NCI-H748 treated with DMSO at 0.1 percent for 48 hours (cell line): Measurements from ENCODE around the gene SLC25A13.
A peak's percentile ranks its signal among the peaks of the same experiment; 100 is the strongest.
"Not testable (repeated sequence)": the region's sequence is repeated elsewhere in the genome, so short reads cannot be mapped to it uniquely, and the experiment has no call there.

Experiments used
- DNase-seq: peaks from one replicate; lab custom pipeline; 2025; lab: John Stamatoyannopoulos, UW

Gene SLC25A13, protein sequence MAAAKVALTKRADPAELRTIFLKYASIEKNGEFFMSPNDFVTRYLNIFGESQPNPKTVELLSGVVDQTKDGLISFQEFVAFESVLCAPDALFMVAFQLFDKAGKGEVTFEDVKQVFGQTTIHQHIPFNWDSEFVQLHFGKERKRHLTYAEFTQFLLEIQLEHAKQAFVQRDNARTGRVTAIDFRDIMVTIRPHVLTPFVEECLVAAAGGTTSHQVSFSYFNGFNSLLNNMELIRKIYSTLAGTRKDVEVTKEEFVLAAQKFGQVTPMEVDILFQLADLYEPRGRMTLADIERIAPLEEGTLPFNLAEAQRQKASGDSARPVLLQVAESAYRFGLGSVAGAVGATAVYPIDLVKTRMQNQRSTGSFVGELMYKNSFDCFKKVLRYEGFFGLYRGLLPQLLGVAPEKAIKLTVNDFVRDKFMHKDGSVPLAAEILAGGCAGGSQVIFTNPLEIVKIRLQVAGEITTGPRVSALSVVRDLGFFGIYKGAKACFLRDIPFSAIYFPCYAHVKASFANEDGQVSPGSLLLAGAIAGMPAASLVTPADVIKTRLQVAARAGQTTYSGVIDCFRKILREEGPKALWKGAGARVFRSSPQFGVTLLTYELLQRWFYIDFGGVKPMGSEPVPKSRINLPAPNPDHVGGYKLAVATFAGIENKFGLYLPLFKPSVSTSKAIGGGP

DNA sequence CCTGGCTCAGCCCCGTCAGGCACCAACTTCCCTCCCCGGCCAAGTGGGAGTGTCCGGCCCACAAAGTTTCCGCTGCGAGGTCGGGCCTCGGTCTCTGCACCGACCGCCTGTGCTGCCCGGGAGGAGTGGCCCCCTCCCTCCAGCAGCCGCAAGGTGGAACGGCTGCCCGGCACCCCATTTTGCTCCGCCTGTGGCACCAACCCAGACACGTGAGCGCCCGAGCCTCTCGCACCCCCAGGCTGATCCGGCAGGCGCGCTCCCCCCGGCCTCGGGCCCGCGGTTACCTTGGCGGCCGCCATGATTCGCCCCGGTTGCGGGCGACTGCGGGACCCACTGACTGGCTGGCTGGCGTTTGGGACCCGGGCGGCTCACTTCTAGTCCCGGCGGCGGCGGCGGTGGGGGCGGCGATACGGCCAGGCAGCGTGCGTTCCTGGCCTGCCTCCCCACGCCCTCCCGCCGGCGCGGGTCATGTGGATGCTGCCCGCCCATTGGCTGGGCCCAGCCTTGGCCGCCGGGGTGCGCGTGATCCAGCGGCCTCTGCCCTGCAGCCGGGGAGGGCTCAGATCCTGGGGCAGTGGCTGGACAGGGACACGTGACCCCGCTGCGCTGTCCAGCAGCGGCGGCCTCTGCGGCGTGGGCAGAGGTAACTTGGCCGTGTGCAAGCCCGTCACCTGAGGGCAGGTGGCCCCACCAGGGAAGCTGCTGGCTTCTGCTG is at the start of gene SLC25A13:
Gene SLC25A13, minus strand, starts transcription at position 441 of the 715 bp plus-strand sequence. Its CDS starts 142 bp downstream, at position 299.
- peak; percentile 51 for DNase-seq

DNA sequence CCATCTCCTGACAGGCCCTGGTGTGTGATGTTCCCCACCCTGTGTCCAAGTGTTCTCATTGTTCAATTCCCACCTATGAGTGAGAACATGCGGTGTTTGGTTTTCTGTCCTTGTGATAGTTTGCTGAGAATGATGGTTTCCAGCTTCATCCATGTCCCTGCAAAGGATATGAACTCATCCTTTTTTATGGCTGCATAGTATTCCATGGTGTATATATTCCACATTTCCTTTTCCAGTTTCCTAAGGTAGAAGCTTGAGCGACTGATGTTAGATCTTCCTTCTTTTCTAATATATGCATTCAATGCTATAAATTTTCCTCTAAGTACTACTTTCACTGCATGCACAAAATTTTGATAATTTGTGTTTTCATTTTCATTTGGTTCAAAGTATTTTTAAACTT is 44.0 kb upstream of the SLC25A13 start:
- DNase-seq = not testable (repeated sequence)

DNA sequence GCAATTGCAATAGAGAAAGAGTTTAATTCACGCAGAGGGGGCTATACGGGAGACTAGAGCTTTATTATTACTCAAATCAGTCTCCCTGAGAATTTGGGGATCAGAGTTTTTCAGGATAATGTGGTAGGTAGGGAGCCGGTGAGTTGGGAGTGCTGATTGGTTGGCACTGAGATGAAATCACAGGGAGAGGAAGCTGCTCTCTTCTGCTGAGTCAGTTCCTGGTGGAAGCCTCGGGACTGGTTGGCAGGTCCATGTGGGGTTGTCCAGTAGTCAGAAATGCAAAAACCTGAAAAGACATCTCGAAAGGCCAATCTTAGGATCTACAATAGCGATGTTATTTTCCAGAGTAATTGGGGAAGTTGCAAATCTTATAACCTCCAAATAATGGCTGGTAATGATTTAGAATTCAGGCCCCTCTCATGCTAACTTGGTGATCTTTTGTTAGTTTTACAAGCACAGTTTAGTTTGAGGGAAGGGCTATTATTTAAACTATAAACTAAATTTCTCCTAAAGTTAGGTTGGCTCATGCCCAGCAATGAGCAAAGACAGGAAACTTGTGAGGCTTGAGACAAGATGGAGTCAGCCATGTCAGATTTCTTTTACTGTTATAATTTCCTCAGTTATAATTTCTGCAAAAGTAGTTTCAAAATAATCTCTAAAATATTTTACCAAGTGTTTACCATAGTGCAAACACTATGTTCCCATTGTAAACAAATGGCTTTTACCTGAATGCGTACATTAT is 39.4 kb upstream of the SLC25A13 start:
- DNase-seq = no peak

DNA sequence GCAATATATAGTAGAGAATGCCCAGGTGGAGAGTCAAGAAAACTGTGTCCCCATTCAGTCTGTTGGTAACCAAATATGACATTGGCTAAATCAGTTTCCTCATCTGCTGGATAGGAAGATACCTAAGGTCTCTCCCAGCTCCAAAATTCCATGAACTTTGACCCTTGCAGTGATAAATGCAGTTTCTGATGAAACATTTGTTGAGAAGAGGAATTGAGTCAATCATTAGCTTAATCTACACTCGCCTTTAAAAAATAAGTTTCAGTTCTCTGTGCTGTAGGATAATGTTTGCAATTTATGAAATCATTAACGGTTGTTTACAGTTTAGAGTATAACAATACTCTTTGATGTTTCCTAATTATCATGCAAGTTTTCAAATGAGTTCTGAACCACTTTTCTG is 38.0 kb upstream of the SLC25A13 start:
- no peak for DNase-seq

DNA sequence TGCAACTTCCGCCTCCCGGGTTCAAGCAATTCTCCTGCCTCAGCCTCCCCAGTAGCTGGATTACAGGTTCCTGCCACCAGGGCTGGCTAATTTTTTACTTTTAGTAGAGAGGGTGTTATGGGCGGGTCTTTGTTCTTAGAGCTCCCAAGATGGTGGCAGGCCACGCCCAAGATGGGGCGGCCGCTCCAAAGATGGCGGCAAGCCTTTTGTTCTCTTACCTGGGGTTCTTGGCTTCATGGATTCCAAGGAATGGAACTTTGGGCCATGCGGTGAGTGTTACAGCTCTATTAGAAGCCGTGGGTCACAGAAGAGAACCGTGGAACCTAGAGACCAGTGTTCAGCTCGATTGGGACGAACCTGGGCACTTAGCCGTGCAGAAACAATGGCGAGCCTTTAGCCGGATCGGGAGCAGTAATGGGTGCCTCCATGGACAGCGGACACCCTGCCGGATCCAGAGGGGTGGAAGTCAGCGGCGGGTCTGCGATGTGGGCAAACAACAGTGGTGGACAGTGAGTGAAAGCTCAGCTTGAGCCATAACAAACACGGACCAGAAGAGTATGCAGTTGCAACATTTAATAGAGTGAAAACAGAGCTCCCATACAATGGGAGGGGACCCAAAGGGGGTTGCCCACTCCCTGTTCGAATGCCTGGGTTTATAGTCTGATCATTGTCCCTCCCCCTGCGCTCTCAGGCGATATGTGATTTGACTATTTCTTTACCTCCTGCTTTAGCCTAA is 36.5 kb upstream of the SLC25A13 start:
- DNase-seq = not testable (repeated sequence)

DNA sequence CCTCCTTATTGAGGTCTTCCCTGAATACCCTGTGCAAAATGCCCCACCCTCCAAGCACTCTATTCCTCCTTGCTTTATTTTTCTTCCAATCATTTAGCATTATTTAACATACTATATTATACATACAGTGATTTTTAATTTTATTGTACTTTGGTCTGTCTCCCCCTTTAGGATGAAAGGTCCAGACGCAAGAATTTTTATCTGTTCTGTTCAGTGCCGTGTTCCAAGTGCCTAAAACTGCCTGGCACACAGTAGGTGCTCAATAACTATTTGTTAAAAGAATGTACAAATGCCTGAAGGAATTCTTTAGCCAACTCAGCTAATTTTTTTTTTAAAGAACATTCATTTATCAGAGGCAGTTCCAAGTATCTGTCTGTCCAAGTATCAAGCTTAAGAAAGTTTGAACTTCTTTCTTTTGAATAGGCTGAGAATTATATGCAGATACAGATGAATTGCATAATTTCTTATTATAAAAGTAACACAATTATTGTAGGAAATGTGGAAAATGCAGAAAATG is 34.1 kb upstream of the SLC25A13 start:
- no peak for DNase-seq

DNA sequence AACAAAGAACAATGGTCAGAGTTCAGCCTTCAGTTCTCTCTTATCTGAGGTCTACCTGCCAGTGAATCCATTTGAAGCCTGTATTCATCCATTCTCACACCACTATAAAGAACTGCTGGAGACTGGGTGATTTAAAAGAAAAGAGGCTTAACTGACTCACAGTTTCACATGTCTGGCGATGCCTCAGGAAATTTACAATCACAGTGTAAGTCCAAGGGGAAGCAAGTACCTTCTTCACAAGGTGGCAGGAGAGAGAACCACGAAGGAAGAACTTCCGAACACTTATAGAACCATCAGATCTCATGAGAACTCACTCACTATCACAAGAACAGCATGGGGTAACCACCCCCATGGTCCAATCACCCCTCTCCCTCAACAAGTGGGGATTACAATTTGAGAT is 33.0 kb upstream of the SLC25A13 start:
- no peak for DNase-seq

DNA sequence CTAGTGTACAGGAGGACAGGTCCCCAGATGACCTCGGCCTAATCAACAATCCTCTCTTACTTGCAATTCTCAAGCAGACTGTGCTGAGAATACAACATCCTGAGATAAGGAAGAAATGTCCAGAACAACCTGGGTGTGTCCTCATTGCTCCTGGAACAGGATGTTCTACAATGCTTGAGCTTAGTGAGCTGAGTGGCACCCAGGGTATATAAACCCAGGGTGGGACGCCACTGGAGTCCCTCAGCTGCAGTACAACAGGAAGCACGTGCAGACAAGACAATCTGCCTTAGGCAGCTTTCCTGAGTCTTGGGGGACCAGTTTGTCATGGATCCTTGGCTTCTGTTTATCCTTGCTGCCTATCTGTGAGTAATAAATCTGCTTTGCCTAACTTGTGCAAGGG is 27.7 kb upstream of the SLC25A13 start:
- DNase-seq = no peak

DNA sequence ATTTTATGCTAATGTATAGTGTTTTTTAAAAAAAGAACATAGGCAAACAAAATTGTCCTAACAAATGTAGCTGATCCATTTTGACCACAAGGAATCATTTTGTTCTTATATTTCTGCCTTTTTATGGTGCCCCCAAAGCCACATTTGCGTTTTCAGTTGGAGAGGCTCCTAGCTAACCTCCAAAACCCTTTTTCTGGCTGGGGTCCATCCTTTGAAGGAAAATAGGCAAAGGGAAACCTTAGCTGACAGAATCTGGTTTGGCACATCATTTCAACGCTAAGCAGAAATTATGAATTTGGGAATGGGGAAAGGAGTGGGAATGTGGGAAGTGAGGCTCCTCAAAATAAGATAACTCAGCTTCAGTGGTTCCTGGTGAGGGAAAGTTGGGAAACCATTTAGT is 25.6 kb upstream of the SLC25A13 start:
- DNase-seq = no peak

DNA sequence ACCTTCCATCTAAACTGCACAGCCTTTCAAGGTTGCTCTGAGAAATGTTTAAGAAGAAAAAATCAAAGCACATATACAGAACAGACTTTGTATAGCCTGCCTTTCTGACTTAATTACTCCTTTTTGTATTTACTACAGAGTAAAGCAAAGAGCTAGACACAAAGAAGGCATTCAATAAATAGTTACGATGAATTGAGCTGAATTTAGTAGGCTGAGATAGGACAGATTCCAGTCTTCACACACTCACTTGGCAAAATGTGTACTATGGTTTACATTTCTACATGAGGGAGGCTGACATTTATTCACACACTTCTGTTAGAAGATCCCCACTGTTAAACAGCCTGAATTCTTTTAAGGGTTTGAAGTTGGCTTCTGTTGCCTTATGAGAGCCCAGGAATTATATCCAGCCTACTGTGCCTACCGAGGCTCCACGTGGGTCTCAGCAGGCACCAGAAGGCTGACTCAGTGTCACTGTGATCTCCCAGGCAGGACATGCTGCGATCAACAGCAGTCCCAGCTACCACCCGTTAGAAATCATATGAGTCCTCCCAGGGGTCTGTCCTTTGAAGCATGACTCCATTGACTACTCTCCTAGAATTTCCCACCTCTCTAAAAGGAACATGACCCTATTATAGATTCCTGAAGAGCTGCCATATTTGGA is 24.5 kb upstream of the SLC25A13 start:
- DNase-seq = no peak

DNA sequence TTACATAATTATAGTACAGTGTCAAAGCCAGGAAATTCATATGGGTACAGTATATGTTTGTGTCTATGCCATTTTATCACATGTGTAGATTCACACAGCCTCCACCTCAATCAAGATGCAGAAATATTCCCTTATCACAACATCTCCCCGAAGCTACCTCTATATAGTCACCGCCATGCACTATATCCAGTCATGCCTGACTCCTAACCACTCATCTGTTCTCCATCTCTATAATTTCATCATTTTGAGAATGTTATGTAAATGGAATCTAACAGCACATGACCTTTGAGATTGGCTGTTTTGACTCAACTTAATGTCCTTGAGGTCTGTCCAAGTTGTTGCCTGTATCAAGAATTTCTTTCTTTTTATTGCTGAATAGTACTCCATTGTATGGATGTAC is 22.3 kb upstream of the SLC25A13 start:
- no peak for DNase-seq

DNA sequence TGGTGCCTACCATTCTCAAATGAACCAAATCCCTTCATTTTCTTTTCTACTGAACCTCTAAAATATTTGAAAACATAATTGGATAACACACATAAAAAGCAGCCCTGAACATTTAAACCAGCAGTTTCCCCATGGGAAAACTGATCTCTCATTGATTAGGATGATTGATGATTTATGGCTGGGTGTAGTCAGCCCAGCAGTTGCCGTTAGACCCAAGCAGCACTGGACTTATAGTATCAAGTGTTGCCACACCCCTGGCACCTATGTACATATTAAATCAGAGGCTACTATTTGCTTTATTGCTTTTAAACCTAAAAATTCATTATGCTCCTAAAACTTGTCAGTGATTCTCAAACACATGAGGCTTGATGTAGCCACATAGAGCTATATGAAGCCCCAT is 20.2 kb upstream of the SLC25A13 start:
- DNase-seq = no peak

DNA sequence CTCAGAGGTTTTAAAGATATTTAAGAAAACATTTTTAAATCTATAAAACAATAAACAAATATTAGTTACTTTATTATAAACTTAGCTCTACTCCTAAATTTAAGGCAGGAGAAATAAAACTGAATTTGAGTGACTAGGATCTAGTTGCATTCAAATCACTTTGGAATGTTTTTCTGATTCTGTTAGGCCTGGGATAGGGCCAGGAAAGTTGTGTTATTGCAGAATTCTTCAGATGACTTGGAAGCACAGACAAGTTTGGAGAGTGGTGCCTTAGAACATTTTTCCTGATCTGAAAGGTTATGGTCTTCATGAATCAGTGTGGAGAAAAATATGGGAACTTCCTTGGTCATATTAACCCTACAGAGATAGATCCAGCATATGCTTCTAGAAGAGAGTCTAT is 15.6 kb upstream of the SLC25A13 start:
- no peak for DNase-seq

DNA sequence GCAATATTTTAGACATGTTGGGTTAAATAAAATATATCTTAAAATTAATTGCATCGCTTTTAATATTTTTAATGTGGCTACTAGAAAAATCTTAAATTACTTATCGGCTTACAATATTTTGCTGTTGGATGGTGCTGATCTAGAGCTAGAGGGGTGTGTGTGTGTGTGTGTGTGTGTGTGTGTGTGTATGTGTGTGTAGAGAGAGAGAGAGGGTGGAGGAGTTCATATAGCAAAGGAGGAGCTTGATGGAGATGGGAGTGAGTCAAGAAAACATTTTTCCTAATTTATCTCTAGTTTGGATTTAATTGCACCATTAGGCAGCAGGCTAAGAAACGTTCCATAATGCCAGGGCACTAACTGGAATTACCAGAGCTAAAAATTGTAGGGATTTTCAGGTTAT is 10.4 kb upstream of the SLC25A13 start:
- no peak for DNase-seq

DNA sequence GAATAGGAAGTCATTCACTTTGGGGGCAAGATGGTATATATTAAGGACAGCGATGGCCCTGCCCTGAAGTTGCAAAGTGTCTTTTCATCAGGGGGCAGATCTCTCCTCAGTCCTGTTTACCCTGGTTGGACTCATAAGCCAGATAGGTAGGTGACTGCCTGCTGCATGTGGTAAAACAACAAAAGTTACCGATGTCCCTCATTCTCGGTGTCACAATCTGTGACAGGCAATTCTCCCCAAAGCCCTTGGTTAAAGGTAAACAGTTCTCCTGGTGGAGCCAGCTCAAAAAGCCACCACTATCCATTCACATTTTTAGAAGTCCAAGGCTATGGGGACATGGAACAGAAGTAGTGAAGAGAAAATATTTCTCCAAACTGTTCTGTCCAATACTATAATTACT is 9.9 kb upstream of the SLC25A13 start:
- DNase-seq = no peak

DNA sequence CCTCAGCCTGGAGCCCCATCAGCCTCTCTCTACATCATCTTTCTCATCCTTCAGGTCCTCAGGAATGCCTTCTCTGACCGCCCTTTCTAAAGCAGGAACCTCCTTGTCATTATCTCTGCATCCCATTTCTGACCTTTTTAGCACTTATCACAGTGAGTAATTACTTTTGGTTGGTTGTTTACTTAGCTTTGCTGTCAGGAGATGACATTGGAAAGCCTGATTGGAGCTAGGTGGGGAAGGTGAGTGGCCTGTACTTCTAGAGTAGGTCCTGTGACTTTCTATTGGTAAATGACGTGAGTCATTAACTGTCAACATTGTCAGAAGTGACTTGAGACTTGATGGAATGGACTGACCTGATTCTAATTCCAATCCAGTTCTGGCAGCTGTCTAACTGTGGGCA is 9.3 kb upstream of the SLC25A13 start:
- no peak for DNase-seq

DNA sequence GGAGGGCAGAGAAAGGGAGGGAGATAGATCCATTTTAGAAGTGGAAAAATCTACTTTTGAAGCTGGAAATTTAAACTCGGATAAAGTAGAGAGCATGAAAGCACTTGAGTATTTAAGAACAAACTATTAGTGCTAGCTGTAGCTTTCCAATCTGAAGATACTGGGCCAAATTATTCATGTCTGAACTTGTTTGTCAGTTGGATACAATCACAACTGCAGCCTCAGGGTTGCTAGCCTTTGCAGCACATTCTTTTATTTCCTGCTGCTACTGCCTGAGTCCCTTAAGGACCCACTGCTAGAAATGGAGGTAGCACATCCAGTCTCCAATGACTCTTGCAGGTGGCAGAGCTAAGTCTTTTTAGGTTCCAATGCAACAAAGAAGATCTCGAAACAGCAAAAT is 8.3 kb upstream of the SLC25A13 start:
- no peak for DNase-seq

DNA sequence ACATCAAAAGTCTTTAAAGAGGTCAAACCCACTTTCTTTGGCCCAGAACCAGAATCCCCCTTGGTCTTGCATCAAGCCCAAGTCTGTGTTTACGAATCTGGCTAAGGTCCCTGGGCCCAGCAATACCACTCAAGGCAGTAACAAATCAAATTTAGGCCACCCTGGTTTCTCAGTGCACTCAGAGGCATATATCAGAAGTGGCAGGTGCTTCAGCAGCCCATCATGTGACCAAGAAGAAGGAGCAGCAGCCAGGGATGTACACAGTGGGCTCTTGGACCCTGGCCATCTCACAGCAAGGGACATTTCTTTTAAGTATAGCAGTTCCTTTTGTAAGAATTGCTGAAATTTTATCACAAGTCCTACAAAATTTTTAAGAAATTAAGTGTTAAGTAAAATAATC is 7.3 kb upstream of the SLC25A13 start:
- DNase-seq = no peak

DNA sequence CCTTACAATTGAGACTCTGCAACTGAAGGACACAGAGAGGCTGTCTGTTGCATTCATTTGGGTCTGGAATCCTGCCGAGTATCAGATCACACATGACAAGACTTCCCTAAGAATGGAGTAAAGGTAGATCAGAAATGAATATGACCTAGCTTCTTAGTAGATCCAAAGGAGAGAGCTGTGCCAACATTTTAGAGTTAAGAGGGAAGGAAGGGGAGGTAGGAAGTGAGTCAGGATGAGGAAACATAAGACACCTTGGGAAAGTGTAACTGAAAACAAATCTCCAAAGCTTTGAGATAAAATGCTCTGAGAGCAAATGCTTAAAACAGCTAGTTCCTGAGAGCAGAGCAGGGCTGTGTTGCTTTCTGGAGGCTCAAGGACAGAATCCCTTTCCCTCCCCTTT is 6.1 kb upstream of the SLC25A13 start:
- DNase-seq = no peak

DNA sequence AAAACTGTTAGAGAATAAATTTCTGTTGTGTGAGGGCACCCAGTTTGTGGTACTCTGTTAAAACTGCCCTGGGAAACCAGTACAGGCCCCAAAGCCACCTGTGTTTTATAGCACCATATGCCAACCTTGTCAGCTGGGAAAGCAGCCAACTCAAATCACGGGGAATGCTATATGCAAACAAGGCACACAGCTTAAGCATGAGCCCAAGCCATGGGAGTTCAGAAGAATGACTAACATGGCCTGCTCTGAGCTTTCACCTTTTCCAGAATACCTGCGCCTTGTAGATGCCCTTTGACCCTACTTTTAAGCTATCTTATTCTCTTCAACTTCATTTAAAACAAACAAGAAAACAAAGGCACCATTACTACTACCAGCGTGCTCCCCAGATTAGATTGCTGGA is 5.5 kb upstream of the SLC25A13 start:
- DNase-seq = peak; percentile 29

DNA sequence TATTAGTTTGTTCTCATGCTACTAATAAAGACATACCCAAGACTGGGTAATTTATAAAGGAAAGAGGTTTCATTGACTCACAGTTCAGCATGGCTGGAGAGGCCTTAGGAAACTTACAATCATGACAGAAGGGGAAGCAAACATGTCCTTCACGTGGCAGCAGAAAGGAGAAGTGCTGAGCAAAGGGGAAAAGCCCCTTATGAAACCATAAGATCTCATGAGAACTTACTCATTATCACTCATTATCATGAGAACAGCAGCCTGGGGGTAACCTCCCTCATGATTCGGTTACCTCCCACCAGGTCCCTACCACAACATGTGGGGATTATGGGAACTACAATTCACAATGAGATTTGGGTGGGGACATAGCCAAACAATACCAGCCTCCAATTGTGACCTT is 4.9 kb upstream of the SLC25A13 start:
- not testable (repeated sequence) for DNase-seq
